Measurements from ENCODE around the gene ARID1B. TPM values are rescaled to one million over a fixed set of nuclear protein-coding genes. Genes with fewer than 3 reads are reported as not detected.
A peak's percentile ranks its signal among the peaks of the same experiment; 100 is the strongest.

ARID1B gene
- total and polyA plus RNA-seq, 2 donors (not counting 1 experiment from before 2014, with no cell fraction given), result 47.2 to 280 TPM

GRCh38 chr6:156928972-156929371 lies 151.8 kb downstream of the ARID1B start:
- POLR2A ChIA-PET, result no interaction called here

GRCh38 chr6:156931283-156931682 lies 154.1 kb downstream of the ARID1B start:
- TF ChIP-seq EZH2 (IDR thresholded peaks at IDR 0.05; ENCODE audit: borderline replicate concordance, insufficient read depth, low read depth, low read length, poor library complexity, severe bottlenecking), result no peak
- H3K27ac Mint-ChIP-seq, result no peak overlapping the region
- no peaks in the 10 kb centered on the region for H3K9me3 Mint-ChIP-seq (ENCODE audit: insufficient read depth)
- H3K9me3 ChIP-seq (ENCODE audit: control extremely low read depth in 1 of 3, control insufficient read depth in 2 of 3, insufficient read depth in 1 of 3, low read length in 2 of 3), result no peaks in the 10 kb centered on the region
- H3K4me3 Mint-ChIP-seq, result no peak overlapping the region
- peaks cover 68% of the 10 kb centered on the region for H3K4me1 Mint-ChIP-seq
- CTCF ChIA-PET, result interaction anchor here (0.9 kb wide), 1 partner anchor 161 kb away, joined by 4 read pairs; no protein-coding TSS in a partner anchor
- H3K4me2 ChIP-seq (replicated peaks; ENCODE audit: low read depth, low read length, poor library complexity, severe bottlenecking), result no peak overlapping the region
- intact Hi-C loops (cut with micrococcal nuclease), result no loop called here
- no peaks in the 10 kb centered on the region for H3K27me3 ChIP-seq (replicated peaks in 1 of 4; ENCODE audit: control extremely low read depth in 1 of 4, control insufficient read depth in 3 of 4, insufficient read depth in 4 of 4, low read length in 3 of 4)
- H3K36me3 ChIP-seq (replicated peaks in 1 of 2; ENCODE audit: control extremely low read depth in 1 of 2, control insufficient read depth in 1 of 2, extremely low read depth in 1 of 2, insufficient read depth in 2 of 2, low read length in 1 of 2), result peaks cover 0 to 7% of the 10 kb centered on the region in 2 experiments
- POLR2A ChIA-PET, result interaction anchor here (0.7 kb wide), 1 partner anchor 83 kb away, joined by 8 read pairs; no protein-coding TSS in a partner anchor
- peaks cover 11 to 12% of the 10 kb centered on the region in 2 donors for H3K4me1 ChIP-seq (ENCODE audit: control insufficient read depth in 2 of 2, insufficient read depth in 2 of 2, low read length in 2 of 2)
- no peak overlapping the region for H3K9ac ChIP-seq (ENCODE audit: low read length)
- DNase-seq, result no peak
- H3K4me3 ChIP-seq (ENCODE audit: control extremely low read depth in 1 of 5, extremely low read depth in 1 of 5, insufficient read depth in 1 of 5, low read depth in 2 of 5, low read length in 4 of 5), result no peak overlapping the region
- WGBS (ENCODE audit: insufficient coverage), result 100% methylated on average over 3 of the region's 3 CpGs
- H3K79me2 ChIP-seq (ENCODE audit: control insufficient read depth, insufficient read depth, low read length), result peaks cover 99% of the 10 kb centered on the region
- H2AFZ ChIP-seq (ENCODE audit: insufficient read depth, low read depth, low read length, poor library complexity, severe bottlenecking), result no peak overlapping the region
- H3K27me3 Mint-ChIP-seq, result no peaks in the 10 kb centered on the region
- no peak overlapping the region for H3K27ac ChIP-seq (ENCODE audit: low read length in 2 of 2)
- H4K20me1 ChIP-seq (ENCODE audit: control insufficient read depth, insufficient read depth, low read length, poor library complexity, severe bottlenecking), result peaks cover 69% of the 10 kb centered on the region
- no peak for ATAC-seq (ENCODE audit: low read depth)

More at GRCh38 chr6:156928972-156929371, 151.8 kb downstream of the ARID1B start:
- WGBS (ENCODE audit: insufficient coverage), result 100% methylated on average over 3 of the region's 5 CpGs
- peak overlapping the region in 1 of 2 donors; percentile 30 for H3K27ac ChIP-seq (ENCODE audit: low read length in 2 of 2)
- DNase-seq (no peak), ATAC-seq (ENCODE audit: low read depth) (no peak)
- no peaks in the 10 kb centered on the region for H3K27me3 ChIP-seq (replicated peaks in 1 of 4; ENCODE audit: control extremely low read depth in 1 of 4, control insufficient read depth in 3 of 4, insufficient read depth in 4 of 4, low read length in 3 of 4)
- Mint-ChIP-seq H3K4me1 (peaks cover 72% of the 10 kb centered on the region), H3K9me3 (ENCODE audit: insufficient read depth) (no peaks in the 10 kb centered on the region), H3K4me3 (no peak overlapping the region), H3K27me3 (no peaks in the 10 kb centered on the region), H3K27ac (no peak overlapping the region)
- TF ChIP-seq, protein P1, sequence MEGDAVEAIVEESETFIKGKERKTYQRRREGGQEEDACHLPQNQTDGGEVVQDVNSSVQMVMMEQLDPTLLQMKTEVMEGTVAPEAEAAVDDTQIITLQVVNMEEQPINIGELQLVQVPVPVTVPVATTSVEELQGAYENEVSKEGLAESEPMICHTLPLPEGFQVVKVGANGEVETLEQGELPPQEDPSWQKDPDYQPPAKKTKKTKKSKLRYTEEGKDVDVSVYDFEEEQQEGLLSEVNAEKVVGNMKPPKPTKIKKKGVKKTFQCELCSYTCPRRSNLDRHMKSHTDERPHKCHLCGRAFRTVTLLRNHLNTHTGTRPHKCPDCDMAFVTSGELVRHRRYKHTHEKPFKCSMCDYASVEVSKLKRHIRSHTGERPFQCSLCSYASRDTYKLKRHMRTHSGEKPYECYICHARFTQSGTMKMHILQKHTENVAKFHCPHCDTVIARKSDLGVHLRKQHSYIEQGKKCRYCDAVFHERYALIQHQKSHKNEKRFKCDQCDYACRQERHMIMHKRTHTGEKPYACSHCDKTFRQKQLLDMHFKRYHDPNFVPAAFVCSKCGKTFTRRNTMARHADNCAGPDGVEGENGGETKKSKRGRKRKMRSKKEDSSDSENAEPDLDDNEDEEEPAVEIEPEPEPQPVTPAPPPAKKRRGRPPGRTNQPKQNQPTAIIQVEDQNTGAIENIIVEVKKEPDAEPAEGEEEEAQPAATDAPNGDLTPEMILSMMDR (IDR thresholded peaks at IDR 0.05), result no peak
- no peak for TF ChIP-seq EZH2 (IDR thresholded peaks at IDR 0.05; ENCODE audit: borderline replicate concordance, insufficient read depth, low read depth, low read length, poor library complexity, severe bottlenecking)
- peaks cover 0 to 6% of the 10 kb centered on the region in 2 experiments for H3K36me3 ChIP-seq (replicated peaks in 1 of 2; ENCODE audit: control extremely low read depth in 1 of 2, control insufficient read depth in 1 of 2, extremely low read depth in 1 of 2, insufficient read depth in 2 of 2, low read length in 1 of 2)
- peaks cover 82% of the 10 kb centered on the region for H4K20me1 ChIP-seq (ENCODE audit: control insufficient read depth, insufficient read depth, low read length, poor library complexity, severe bottlenecking)
- CTCF ChIA-PET, result no interaction called here
- peaks cover 23 to 28% of the 10 kb centered on the region in 2 donors for H3K4me1 ChIP-seq (ENCODE audit: control insufficient read depth in 2 of 2, insufficient read depth in 2 of 2, low read length in 2 of 2)
- no peaks in the 10 kb centered on the region for H3K9me3 ChIP-seq (ENCODE audit: control extremely low read depth in 1 of 3, control insufficient read depth in 2 of 3, insufficient read depth in 1 of 3, low read length in 2 of 3)
- intact Hi-C loops (cut with micrococcal nuclease), result no loop called here
- no peak overlapping the region for H3K4me2 ChIP-seq (replicated peaks; ENCODE audit: low read depth, low read length, poor library complexity, severe bottlenecking)
- no peak overlapping the region for H3K4me3 ChIP-seq (ENCODE audit: control extremely low read depth in 1 of 5, extremely low read depth in 1 of 5, insufficient read depth in 1 of 5, low read depth in 2 of 5, low read length in 4 of 5)
- peaks cover 100% of the 10 kb centered on the region for H3K79me2 ChIP-seq (ENCODE audit: control insufficient read depth, insufficient read depth, low read length)
- no peak overlapping the region for H2AFZ ChIP-seq (ENCODE audit: insufficient read depth, low read depth, low read length, poor library complexity, severe bottlenecking)
- no peak overlapping the region for H3K9ac ChIP-seq (ENCODE audit: low read length)
